ENCODE data around the gene WIZ. TPM values are rescaled to one million over a fixed set of nuclear protein-coding genes. Genes with fewer than 3 reads are reported as not detected.

Gene WIZ
- total RNA-seq, 1 donor from 2014 or later = 34.1 TPM

DNA sequence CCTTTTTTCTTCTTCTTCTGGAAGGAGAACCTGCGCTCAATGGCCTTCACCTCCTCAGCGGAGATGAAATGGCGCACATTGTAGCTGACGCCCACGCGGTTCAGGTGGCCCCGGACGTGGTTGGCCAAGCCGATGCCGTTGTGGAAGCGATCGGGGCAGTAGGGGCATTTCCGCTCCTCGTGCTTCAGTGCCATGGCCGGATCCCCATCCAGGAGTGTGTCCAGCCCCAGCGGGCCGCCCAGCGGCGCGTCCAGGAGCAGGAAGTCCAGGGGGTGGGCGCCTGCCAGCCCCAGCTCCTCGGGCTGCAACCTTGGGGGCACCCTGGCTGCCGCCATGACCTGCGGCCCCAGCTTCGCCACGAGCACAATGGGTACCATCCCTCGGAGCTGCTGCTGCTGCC lies 11.2 kb downstream of the WIZ start:
- H3K36me3 Mint-ChIP-seq (ENCODE audit: low read depth) = no peaks in the 10 kb centered on the region
- ChIA-PET CTCF (no interaction called here), POLR2A (no interaction called here)
- H3K4me3 Mint-ChIP-seq = no peak overlapping the region
- TF ChIP-seq, protein P1, sequence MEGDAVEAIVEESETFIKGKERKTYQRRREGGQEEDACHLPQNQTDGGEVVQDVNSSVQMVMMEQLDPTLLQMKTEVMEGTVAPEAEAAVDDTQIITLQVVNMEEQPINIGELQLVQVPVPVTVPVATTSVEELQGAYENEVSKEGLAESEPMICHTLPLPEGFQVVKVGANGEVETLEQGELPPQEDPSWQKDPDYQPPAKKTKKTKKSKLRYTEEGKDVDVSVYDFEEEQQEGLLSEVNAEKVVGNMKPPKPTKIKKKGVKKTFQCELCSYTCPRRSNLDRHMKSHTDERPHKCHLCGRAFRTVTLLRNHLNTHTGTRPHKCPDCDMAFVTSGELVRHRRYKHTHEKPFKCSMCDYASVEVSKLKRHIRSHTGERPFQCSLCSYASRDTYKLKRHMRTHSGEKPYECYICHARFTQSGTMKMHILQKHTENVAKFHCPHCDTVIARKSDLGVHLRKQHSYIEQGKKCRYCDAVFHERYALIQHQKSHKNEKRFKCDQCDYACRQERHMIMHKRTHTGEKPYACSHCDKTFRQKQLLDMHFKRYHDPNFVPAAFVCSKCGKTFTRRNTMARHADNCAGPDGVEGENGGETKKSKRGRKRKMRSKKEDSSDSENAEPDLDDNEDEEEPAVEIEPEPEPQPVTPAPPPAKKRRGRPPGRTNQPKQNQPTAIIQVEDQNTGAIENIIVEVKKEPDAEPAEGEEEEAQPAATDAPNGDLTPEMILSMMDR (IDR thresholded peaks at IDR 0.05) = no peak
- DNase-seq (no peak), ATAC-seq (ENCODE audit: low read depth) (no peak)
- H3K4me1 Mint-ChIP-seq = peaks cover 1% of the 10 kb centered on the region
- no peak overlapping the region for H3K27ac Mint-ChIP-seq
- no peaks in the 10 kb centered on the region for H3K27me3 Mint-ChIP-seq
- intact Hi-C loops (cut with micrococcal nuclease) = no loop called here
- no peaks in the 10 kb centered on the region for H3K9me3 Mint-ChIP-seq

DNA sequence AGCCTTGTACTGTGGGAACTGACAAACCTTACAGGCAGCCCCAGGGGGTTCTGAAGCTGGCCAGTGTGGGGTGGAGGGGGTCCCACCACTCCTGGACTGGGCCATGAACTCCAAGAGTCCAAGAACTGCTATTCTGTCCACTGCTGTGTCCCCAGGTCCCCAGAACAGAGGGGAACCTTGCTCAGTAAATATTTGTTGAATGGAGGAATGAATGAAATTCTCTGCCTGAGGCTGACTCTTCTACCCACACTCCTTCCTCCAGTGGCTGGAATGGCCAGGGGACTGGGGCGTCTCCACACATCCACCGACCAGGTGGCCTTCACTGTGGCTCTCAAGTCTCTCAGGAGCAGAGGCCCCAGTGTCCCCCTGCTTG lies 11.6 kb downstream of the WIZ start:
- Mint-ChIP-seq H3K9me3 (no peaks in the 10 kb centered on the region), H3K36me3 (ENCODE audit: low read depth) (peaks cover under 1% of the 10 kb centered on the region), H3K27me3 (no peaks in the 10 kb centered on the region), H3K4me1 (peaks cover 6% of the 10 kb centered on the region), H3K27ac (no peak overlapping the region), H3K4me3 (no peak overlapping the region)
- TF ChIP-seq, protein P1 (IDR thresholded peaks at IDR 0.05) = no peak
- POLR2A ChIA-PET = no interaction called here
- DNase-seq (no peak), ATAC-seq (ENCODE audit: low read depth) (no peak)
- intact Hi-C loops (cut with micrococcal nuclease) = no loop called here
- CTCF ChIA-PET = no interaction called here

DNA sequence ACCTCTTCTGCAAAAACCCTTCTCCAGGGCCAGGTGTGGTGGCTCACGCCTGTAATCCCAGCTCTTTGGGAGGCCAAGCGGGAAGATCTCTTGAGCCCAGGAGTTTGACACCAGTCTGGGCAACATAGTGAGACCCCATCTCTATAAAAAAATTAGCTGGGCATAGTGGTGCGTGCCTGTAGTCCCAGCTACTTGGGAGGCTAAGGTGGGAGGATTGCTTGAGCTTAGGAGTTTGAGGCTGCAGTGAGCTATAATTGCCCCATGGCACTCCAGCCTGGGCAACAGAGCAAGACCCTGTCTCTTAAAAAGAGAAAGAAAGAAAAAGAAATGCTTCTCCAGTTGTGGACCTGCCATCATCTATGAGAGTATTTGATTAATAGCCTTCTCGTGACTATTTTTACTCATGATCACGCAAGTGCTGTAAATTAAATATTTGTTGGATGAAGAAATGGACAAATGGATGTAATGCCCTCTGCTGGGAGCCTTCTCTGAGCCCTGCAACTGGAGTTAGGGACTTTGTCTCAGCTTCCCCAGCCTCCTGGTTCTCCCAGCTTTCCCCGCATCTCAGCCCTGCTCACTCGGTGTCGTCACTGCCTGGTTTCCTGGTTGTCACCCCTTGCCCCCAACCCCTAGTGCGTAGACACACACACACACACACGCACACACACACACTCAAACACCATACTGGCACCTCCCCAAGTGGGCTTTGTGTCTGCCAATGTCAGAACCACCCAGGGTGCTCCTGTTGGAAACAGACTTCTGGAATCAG lies 12.2 kb downstream of the WIZ start:
- Mint-ChIP-seq H3K4me1 (peaks cover 10% of the 10 kb centered on the region), H3K4me3 (no peak overlapping the region), H3K36me3 (ENCODE audit: low read depth) (peaks cover 2% of the 10 kb centered on the region), H3K27ac (no peak overlapping the region), H3K9me3 (no peaks in the 10 kb centered on the region), H3K27me3 (no peaks in the 10 kb centered on the region)
- CTCF ChIA-PET = interaction anchor here (2.6 kb wide), 1 partner anchor 18 kb away, joined by 9 read pairs; the partner anchor contains the start of gene AKAP8L
- ATAC-seq (ENCODE audit: low read depth) (no peak), DNase-seq (no peak)
- TF ChIP-seq, protein P1 (IDR thresholded peaks at IDR 0.05) = no peak
- intact Hi-C loops (cut with micrococcal nuclease) = no loop called here
- POLR2A ChIA-PET = no interaction called here

DNA sequence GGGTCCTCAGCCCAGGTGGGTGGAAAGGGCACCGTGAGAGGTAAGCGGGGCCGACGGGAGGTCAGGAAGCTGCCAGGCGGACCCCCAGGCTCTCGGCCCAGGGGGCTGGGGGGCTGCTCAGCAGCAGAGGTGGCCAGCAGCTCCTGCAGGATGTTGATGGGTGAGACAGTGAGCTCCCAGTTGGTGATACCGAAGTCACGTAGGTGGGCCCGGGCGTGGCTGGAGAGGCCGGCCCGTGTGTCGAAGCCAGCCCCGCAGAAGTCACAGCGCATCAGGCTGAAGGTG lies 13.0 kb downstream of the WIZ start:
- Mint-ChIP-seq H3K9me3 (no peaks in the 10 kb centered on the region), H3K27ac (no peak overlapping the region), H3K4me1 (peaks cover 13% of the 10 kb centered on the region), H3K36me3 (ENCODE audit: low read depth) (peaks cover 5% of the 10 kb centered on the region), H3K4me3 (no peak overlapping the region), H3K27me3 (no peaks in the 10 kb centered on the region)
- ChIA-PET POLR2A (no interaction called here), CTCF (interaction anchor here (2.6 kb wide), 1 partner anchor 18 kb away, joined by 9 read pairs; the partner anchor contains the start of gene AKAP8L)
- TF ChIP-seq, protein P1 (IDR thresholded peaks at IDR 0.05) = no peak
- DNase-seq = no peak
- no peak for ATAC-seq (ENCODE audit: low read depth)
- intact Hi-C loops (cut with micrococcal nuclease) = no loop called here

DNA sequence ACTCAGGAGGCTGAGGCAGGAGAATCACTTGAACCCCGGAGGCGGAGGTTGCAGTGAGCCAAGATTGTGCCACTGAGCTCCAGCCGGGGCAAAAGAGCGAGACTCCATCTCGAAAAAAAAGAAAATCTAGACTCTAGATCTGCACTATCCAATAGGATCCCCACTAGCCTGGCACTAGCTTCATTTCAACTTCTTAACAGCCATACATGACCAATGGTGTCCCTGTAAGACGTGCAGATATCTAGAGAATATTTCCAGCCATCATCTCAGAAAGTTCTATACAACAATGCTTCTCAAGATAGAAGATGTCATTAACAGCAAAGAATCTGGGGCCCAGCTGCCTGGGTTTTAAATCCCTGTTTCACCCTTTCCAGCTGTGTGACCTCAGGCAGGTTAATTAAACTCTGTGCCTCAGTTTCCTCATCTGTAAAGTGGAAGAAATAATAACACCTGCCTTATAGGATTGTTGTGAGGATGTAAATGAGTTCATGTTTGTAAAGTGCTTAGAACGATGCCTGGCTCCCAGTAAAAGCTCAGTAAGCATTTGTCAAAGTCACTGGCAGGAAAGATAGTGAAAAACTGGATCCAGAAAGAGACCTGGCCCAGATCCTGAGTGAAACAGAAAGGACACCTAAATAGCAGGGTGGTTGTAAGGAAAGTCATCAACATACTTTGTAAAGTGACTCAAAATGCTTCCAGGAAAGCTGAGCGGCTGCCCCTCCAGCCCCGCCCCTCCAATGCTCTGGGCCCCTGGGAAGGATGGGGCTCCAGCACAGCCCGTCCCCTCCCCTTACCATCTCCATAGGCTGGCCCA lies 13.5 kb downstream of the WIZ start:
- Mint-ChIP-seq H3K9me3 (no peaks in the 10 kb centered on the region), H3K27me3 (no peaks in the 10 kb centered on the region), H3K27ac (no peak overlapping the region), H3K36me3 (ENCODE audit: low read depth) (peaks cover 8% of the 10 kb centered on the region), H3K4me1 (peaks cover 19% of the 10 kb centered on the region), H3K4me3 (no peak overlapping the region)
- no peak for ATAC-seq (ENCODE audit: low read depth)
- POLR2A ChIA-PET = interaction anchor here (1.0 to 1.1 kb wide), 2 partner anchors 17 to 18 kb away, joined by 3 to 4 read pairs; partner anchors contain the start of gene AKAP8L
- intact Hi-C loops (cut with micrococcal nuclease) = no loop called here
- CTCF ChIA-PET = interaction anchor here (2.6 kb wide), 1 partner anchor 17 kb away, joined by 9 read pairs; the partner anchor contains the start of gene AKAP8L
- TF ChIP-seq, protein P1 (IDR thresholded peaks at IDR 0.05) = no peak
- no peak for DNase-seq
